ENCODE results near the gene TSPAN7. TPM values are rescaled to one million over a fixed set of nuclear protein-coding genes. Genes with fewer than 3 reads are reported as not detected.

TSPAN7 gene
- total RNA-seq, 1 experiment from 2014 or later = not detected

- Histone ChIP-seq H3K9ac (ENCODE audit: low read length) (no peak overlapping the region), H3K9me2 (replicated peaks; ENCODE audit: low read length) (no peaks in the 10 kb centered on the region), H3K4me3 (ENCODE audit: low read length) (no peak overlapping the region), H4K20me1 (ENCODE audit: low read length) (no peaks in the 10 kb centered on the region), H3K79me2 (ENCODE audit: low read length) (no peaks in the 10 kb centered on the region), H3K4me1 (ENCODE audit: insufficient read depth, low read length) (no peaks in the 10 kb centered on the region), H3K4me2 (ENCODE audit: low read length) (no peak overlapping the region), H3K9me3 (ENCODE audit: low read length) (no peaks in the 10 kb centered on the region), H3K36me3 (ENCODE audit: low read depth, low read length) (no peaks in the 10 kb centered on the region), H3K27ac (ENCODE audit: low read length) (no peak overlapping the region), H3F3A (ENCODE audit: low read length, unreplicated experiment) (no peaks in the 10 kb centered on the region), H3K27me3 (ENCODE audit: low read length) (peaks cover 29% of the 10 kb centered on the region), H2AFZ (ENCODE audit: low read length) (no peak overlapping the region)
- CTCF ChIA-PET = no interaction called here
- no TSS peak for BruUV-seq (replicated peaks)
- no peak for TF ChIP-seq EZH2phosphoT487 (IDR thresholded peaks at IDR 0.05; ENCODE audit: borderline replicate concordance, low read length)
- no peak for TF ChIP-seq EZH2 (IDR thresholded peaks at IDR 0.05; ENCODE audit: low read length, unreplicated experiment)
- TF ChIP-seq CTCF (conservative IDR thresholded peaks at IDR 0.05; ENCODE audit: low read depth, low read length) = no peak
- intact Hi-C loops (cut with micrococcal nuclease) = no loop called here
- ATAC-seq (no peak), DNase-seq (no peak)
- POLR2A ChIA-PET (ENCODE audit: unreplicated experiment) = no interaction called here
Observed at GRCh38 chrX:38636949-38637819, 75.8 kb downstream of the TSPAN7 start.

GRCh38 chrX:38638952-38639529 is 77.7 kb downstream of the TSPAN7 start:
- H3K4me1 ChIP-seq (ENCODE audit: insufficient read depth, low read length) = no peaks in the 10 kb centered on the region
- H4K20me1 ChIP-seq (ENCODE audit: low read length) = no peaks in the 10 kb centered on the region
- CTCF ChIA-PET = no interaction called here
- no peaks in the 10 kb centered on the region for H3K79me2 ChIP-seq (ENCODE audit: low read length)
- POLR2A ChIA-PET (ENCODE audit: unreplicated experiment) = no interaction called here
- peaks cover 35% of the 10 kb centered on the region for H3K27me3 ChIP-seq (ENCODE audit: low read length)
- intact Hi-C loops (cut with micrococcal nuclease) = no loop called here
- no peaks in the 10 kb centered on the region for H3K36me3 ChIP-seq (ENCODE audit: low read depth, low read length)
- H3F3A ChIP-seq (ENCODE audit: low read length, unreplicated experiment) = no peaks in the 10 kb centered on the region
- no peak overlapping the region for H2AFZ ChIP-seq (ENCODE audit: low read length)
- no TSS peak for BruUV-seq (replicated peaks)
- H3K9ac ChIP-seq (ENCODE audit: low read length) = no peak overlapping the region
- no peak overlapping the region for H3K4me3 ChIP-seq (ENCODE audit: low read length)
- ATAC-seq = no peak
- no peak overlapping the region for H3K4me2 ChIP-seq (ENCODE audit: low read length)
- no peaks in the 10 kb centered on the region for H3K9me3 ChIP-seq (ENCODE audit: low read length)
- no peaks in the 10 kb centered on the region for H3K9me2 ChIP-seq (replicated peaks; ENCODE audit: low read length)
- H3K27ac ChIP-seq (ENCODE audit: low read length) = no peak overlapping the region
- no peak for TF ChIP-seq EZH2phosphoT487 (IDR thresholded peaks at IDR 0.05; ENCODE audit: borderline replicate concordance, low read length)
- TF ChIP-seq CTCF (conservative IDR thresholded peaks at IDR 0.05; ENCODE audit: low read depth, low read length) = no peak
- TF ChIP-seq EZH2 (IDR thresholded peaks at IDR 0.05; ENCODE audit: low read length, unreplicated experiment) = no peak
- DNase-seq = no peak

- no TSS peak for BruUV-seq (replicated peaks)
- Histone ChIP-seq H3K4me3 (ENCODE audit: low read length) (no peak overlapping the region), H3K4me1 (ENCODE audit: insufficient read depth, low read length) (no peaks in the 10 kb centered on the region), H3K9me2 (replicated peaks; ENCODE audit: low read length) (no peaks in the 10 kb centered on the region), H3K27ac (ENCODE audit: low read length) (no peak overlapping the region), H3K27me3 (ENCODE audit: low read length) (peaks cover 42% of the 10 kb centered on the region), H3K9me3 (ENCODE audit: low read length) (no peaks in the 10 kb centered on the region), H3F3A (ENCODE audit: low read length, unreplicated experiment) (no peaks in the 10 kb centered on the region), H2AFZ (ENCODE audit: low read length) (no peak overlapping the region), H4K20me1 (ENCODE audit: low read length) (no peaks in the 10 kb centered on the region), H3K9ac (ENCODE audit: low read length) (no peak overlapping the region), H3K79me2 (ENCODE audit: low read length) (no peaks in the 10 kb centered on the region), H3K36me3 (ENCODE audit: low read depth, low read length) (no peaks in the 10 kb centered on the region), H3K4me2 (ENCODE audit: low read length) (no peak overlapping the region)
- ATAC-seq (no peak), DNase-seq (no peak)
- TF ChIP-seq CTCF (conservative IDR thresholded peaks at IDR 0.05; ENCODE audit: low read depth, low read length) (no peak), EZH2phosphoT487 (IDR thresholded peaks at IDR 0.05; ENCODE audit: borderline replicate concordance, low read length) (no peak), EZH2 (IDR thresholded peaks at IDR 0.05; ENCODE audit: low read length, unreplicated experiment) (no peak)
- intact Hi-C loops (cut with micrococcal nuclease) = no loop called here
- ChIA-PET CTCF (no interaction called here), POLR2A (ENCODE audit: unreplicated experiment) (no interaction called here)
Observed at GRCh38 chrX:38639730-38640129, 78.4 kb downstream of the TSPAN7 start.
